ENCODE results near the gene USF3. TPM values are rescaled to one million over a fixed set of nuclear protein-coding genes. Genes with fewer than 3 reads are reported as not detected.
A peak's percentile ranks its signal among the peaks of the same experiment; 100 is the strongest.

USF3 gene
- total RNA-seq, 8 experiments from 2014 or later, result 8.2 to 16.8 (median 9.7) TPM

DNA sequence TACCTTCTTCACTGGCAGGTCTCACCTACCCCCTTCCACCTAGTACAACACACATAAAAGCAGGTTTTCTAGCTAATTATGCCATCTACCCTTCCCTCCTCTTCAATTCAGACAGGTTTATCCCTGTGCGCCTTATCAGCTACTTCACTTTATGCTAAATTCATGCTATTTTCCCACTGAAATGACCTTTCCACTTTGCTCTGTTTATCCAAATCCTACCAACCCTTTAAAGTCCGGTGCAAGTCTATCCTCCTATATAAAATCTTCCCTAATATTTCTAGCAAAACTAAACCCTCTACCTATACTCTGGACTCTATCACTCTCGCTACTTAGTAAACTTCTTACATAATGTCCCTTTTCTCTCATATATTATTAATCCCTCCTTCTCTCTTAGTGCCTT, 6.0 kb downstream of the USF3 start:
- ATAC-seq (replicated peaks in 6 of 8), result no peak
- in situ Hi-C loops (cut with MboI; ENCODE audit: low pct_unique_long_range_greater_than_20kb in 2 of 9, low sequenced_read_pairs in 9 of 9, unreplicated experiment in 9 of 9), result no loop called here
- H3K4me1 ChIP-seq (replicated peaks in 1 of 2), result peaks cover 0 to 6% of the 10 kb centered on the region in 2 donors
- 93 to 100% (median 100%) methylated on average over 2 to 3 of the region's 3 CpGs; no CpG with 5 or more reads in 1 of the 10 experiments for WGBS, 10 experiments
- H3K4me3 ChIP-seq, result no peak overlapping the region
- no peak overlapping the region for H3K27ac ChIP-seq

DNA sequence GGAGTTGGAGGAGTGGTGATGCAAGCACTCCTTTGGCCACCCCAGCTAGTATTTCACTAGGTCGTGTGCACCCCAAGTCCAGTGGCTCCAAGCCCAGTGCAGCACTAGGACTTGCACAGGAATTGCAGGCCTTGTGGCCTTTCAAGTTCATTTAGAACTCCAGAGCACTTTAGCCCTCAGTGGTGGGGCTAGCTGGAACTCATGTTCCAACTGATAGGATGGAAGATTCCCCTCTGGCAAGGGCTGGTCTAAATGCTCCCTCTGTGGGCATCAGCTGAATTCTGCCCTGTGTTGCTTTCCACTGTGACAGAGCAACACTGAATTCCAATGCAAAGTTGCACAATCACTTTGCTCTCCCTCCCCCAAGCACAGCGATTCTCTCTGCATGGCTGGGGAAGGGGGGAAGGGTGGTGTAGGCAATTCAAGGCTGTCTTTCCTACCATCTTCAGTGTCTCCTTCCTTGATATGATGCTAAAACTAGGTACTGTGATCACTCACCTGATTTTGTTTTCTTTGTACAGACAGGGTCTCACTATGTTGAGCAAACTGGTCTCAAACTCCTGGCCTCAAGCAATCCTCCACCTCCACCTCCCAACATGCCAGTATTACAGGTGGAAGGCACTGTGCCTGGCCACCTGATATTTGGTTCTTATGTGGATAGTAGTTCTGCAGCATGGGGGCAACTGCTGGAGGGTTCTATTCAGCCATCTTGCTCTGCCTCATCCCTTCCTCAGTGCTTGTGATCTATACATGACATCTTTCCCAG, 10.3 kb downstream of the USF3 start:
- H3K4me1 ChIP-seq (replicated peaks in 1 of 2), result no peaks in the 10 kb centered on the region
- ATAC-seq (replicated peaks in 6 of 8), result peak in 3 of 8 experiments; percentile 95 to 98 (median 96)
- no peak overlapping the region for H3K27ac ChIP-seq
- in situ Hi-C loops (cut with MboI; ENCODE audit: low pct_unique_long_range_greater_than_20kb in 2 of 9, low sequenced_read_pairs in 9 of 9, unreplicated experiment in 9 of 9), result no loop called here
- WGBS, 10 experiments, result 40 to 100% (median 80%) methylated on average over 1 to 2 of the region's 2 CpGs; no CpG with 5 or more reads in 3 of the 10 experiments
- H3K4me3 ChIP-seq, result no peak overlapping the region

DNA sequence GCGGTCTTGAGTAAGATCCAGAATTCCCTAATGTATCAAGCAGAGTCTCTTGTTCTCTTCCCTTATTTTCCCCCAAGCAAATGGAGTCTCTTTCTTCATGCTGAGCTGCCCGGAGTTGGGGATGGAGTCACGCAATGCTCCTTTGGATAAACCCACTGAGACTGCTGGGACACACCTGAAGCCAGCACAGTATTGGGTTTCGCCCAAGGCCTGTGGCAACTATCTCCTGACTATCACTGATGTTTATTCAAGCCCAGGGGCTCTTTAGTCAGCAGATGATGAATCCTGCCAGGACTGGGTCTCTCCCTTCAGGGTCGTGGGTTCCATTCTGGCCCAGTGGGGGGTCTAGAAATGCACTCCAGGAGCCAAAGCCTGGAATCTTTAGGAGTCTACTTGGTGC, 11.3 kb downstream of the USF3 start:
- H3K4me3 ChIP-seq, result no peak overlapping the region
- no peak for ATAC-seq (replicated peaks in 6 of 8)
- no peaks in the 10 kb centered on the region for H3K4me1 ChIP-seq (replicated peaks in 1 of 2)
- H3K27ac ChIP-seq, result no peak overlapping the region
- in situ Hi-C loops (cut with MboI; ENCODE audit: low pct_unique_long_range_greater_than_20kb in 2 of 9, low sequenced_read_pairs in 9 of 9, unreplicated experiment in 9 of 9), result no loop called here
- WGBS, 10 experiments, result 80 to 100% (median 96%) methylated on average over 1 to 3 of the region's 5 CpGs; no CpG with 5 or more reads in 1 of the 10 experiments

DNA sequence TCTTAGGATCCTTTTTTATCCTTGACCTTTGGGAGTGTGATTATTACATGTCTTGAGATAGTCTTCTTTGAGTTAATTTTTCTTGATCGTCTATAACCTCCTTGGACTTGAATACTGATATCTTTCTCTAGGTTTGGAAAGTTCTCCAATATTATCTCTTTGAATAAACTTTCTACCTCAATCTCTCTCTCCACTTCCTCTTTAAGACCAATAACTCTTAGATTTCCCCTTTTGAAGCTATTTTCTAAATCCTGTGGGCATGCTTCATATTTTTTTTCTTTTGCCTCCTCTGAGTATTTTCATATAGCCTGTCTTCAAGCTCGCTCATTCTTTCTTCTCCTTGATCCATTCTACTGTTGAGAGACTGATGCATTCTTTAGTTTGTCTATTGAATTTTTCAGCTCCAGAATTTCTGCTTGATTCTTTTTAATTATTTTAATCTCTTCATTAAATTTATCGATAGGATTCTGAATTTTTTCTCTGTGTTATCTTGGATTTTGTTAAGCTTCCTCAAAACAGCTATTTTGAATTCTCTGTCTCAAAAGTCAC, 12.1 kb downstream of the USF3 start:
- Histone ChIP-seq H3K27ac (no peak overlapping the region), H3K4me3 (no peak overlapping the region), H3K4me1 (replicated peaks in 1 of 2) (no peaks in the 10 kb centered on the region)
- in situ Hi-C loops (cut with MboI; ENCODE audit: low pct_unique_long_range_greater_than_20kb in 2 of 9, low sequenced_read_pairs in 9 of 9, unreplicated experiment in 9 of 9), result no loop called here
- no peak for ATAC-seq (replicated peaks in 6 of 8)
- 90 to 100% (median 96%) methylated on average over 2 to 3 of the region's 3 CpGs for WGBS, 10 experiments

DNA sequence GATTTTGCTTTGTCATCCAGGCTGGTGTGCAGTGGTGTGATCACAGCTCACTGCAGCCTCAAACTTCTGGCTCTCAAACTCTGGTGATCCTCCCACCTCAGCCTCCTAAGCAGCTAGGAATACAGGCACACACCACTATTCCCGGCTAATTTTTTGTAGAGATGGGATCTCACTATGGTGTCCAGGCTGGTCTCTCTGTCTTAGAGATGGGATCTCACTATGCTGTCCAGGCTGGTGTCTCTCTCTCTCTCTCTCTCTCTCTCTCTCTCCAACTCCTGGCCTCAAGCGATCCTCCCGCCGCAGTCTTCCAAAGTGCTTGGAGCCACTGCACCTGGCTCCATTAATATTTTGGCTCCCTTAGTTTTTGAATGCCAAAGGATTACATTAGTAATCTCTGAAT, 17.7 kb downstream of the USF3 start:
- Histone ChIP-seq H3K4me1 (replicated peaks in 1 of 2) (no peaks in the 10 kb centered on the region), H3K27ac (no peak overlapping the region), H3K4me3 (no peak overlapping the region)
- in situ Hi-C loops (cut with MboI; ENCODE audit: low pct_unique_long_range_greater_than_20kb in 2 of 9, low sequenced_read_pairs in 9 of 9, unreplicated experiment in 9 of 9), result no loop called here
- no peak for ATAC-seq (replicated peaks in 6 of 8)
- WGBS, 10 experiments, result 87 to 100% (median 100%) methylated on average over 1 to 4 of the region's 4 CpGs; no CpG with 5 or more reads in 3 of the 10 experiments

DNA sequence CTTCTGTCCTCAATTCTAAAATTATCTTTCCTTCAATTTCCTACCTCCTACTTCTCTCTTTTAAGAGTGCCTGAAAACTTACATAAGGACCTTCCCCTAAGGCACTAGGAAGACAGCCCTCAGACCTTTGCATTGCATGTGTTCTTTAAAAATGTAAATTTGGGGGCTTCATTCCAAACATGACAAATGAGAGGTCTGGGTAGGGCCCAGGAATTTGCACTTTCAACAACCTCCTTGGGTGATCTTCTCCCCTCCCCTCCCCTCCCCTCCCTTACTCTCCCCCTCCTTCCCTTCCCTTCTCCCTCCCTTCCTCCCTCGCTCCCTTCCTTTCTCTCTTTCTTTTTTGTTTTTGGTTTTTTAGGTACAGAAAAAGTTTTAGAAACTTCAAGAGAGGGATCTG, 18.7 kb downstream of the USF3 start:
- Histone ChIP-seq H3K4me1 (replicated peaks in 1 of 2) (no peaks in the 10 kb centered on the region), H3K27ac (no peak overlapping the region), H3K4me3 (no peak overlapping the region)
- peak in 3 of 8 experiments; percentile 62 to 84 (median 67) for ATAC-seq (replicated peaks in 6 of 8)
- in situ Hi-C loops (cut with MboI; ENCODE audit: low pct_unique_long_range_greater_than_20kb in 2 of 9, low sequenced_read_pairs in 9 of 9, unreplicated experiment in 9 of 9), result no loop called here
- WGBS, 10 experiments, result no CpG with 5 or more reads among the region's 1 CpG

DNA sequence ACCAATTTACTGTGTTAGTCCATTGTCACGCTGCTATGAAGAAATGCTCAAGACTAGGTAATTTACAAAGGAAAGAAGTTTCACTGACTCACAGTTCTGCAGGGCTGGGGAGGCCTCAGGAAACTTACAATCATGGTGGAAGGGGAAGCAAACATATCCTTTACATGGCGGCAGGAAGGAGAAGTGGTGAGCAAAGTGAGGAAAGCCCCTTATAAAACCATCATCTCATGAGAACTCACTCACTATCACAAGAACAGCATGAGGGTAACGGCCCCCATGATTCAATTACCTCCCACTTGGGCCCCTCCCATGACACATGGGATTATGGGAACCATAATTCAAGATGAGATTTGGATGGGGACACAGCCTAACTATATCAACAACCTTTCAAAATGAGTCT, 20.2 kb downstream of the USF3 start:
- 80 to 100% (median 100%) methylated on average over 1 to 3 of the region's 3 CpGs; no CpG with 5 or more reads in 2 of the 10 experiments for WGBS, 10 experiments
- Histone ChIP-seq H3K4me3 (no peak overlapping the region), H3K4me1 (replicated peaks in 1 of 2) (no peaks in the 10 kb centered on the region), H3K27ac (no peak overlapping the region)
- ATAC-seq (replicated peaks in 6 of 8), result no peak
- in situ Hi-C loops (cut with MboI; ENCODE audit: low pct_unique_long_range_greater_than_20kb in 2 of 9, low sequenced_read_pairs in 9 of 9, unreplicated experiment in 9 of 9), result no loop called here

DNA sequence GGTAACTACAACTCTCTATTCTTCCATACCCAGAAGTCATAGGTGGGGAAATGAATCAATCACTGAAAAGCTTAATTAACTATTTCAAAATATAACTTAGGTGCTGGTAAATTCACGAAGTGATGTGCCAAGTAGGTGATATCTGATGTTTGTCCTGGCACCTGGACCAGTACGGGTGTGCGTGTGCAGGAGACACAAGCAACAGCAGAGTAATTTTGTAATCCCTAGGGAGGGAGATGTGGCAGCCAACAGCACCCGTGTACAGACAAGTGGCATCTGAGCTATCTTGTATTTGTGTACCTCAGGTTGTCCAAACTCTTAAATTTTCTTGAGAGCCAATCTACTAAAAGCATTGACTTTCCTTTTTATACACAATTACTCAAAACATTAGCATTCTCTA, 22.8 kb downstream of the USF3 start:
- in situ Hi-C loops (cut with MboI; ENCODE audit: low pct_unique_long_range_greater_than_20kb in 2 of 9, low sequenced_read_pairs in 9 of 9, unreplicated experiment in 9 of 9), result no loop called here
- WGBS, 10 experiments, result 73 to 100% (median 94%) methylated on average over 1 to 4 of the region's 4 CpGs; no CpG with 5 or more reads in 1 of the 10 experiments
- Histone ChIP-seq H3K4me3 (no peak overlapping the region), H3K27ac (no peak overlapping the region), H3K4me1 (replicated peaks in 1 of 2) (no peaks in the 10 kb centered on the region)
- no peak for ATAC-seq (replicated peaks in 6 of 8)

DNA sequence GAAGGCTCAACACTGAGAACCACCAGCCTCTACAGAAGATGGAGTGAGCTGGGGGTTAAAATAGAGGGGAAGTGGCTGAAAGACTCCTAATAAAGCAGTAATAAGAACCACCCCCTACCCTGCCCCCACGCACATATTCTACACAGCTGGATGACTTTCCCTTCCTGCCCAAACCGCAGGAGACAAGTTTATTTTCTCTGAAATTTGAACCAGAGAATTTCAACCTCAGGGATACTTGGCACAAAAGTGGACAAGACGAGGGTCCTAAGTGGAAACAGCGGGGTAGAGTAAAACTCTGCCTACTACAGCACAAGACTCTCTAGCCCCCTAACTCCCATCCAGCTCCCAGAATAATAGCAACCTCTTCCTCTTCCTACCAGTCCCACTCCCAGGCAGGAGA, 28.4 kb downstream of the USF3 start:
- ATAC-seq (replicated peaks in 6 of 8), result no peak
- Histone ChIP-seq H3K4me1 (replicated peaks in 1 of 2) (peaks cover 0 to 4% of the 10 kb centered on the region in 2 donors), H3K27ac (no peak overlapping the region), H3K4me3 (no peak overlapping the region)
- in situ Hi-C loops (cut with MboI; ENCODE audit: low pct_unique_long_range_greater_than_20kb in 2 of 9, low sequenced_read_pairs in 9 of 9, unreplicated experiment in 9 of 9), result no loop called here
- 0 to 93% (median 34%) methylated on average over 1 to 4 of the region's 4 CpGs; no CpG with 5 or more reads in 2 of the 10 experiments for WGBS, 10 experiments

DNA sequence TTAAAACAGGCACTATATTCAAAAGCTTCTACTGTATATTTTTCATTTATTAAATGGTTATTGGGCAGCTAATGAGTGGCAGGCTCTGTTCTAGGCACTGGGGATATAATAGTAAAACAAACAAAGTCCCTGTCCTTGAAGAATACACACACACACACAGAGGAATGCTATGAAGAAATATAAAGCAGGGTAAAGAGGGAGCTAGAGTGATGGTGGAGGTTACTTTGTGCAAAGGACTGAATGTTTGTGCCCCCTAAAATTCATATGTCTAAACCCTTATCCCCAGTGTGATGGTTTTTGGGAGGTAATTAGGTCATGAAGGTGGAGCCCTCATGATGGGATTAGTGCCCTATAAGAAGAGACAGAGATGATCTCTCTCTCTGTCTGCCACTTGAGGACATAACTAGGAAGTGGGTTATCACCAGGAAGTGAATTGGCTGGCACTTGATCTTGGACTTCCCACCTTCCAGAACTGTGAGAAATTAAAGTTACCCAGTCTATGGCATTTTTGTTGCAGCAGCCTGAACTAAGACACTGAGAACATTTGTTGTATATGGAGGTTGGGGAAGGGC, 31.8 kb downstream of the USF3 start:
- in situ Hi-C loops (cut with MboI; ENCODE audit: low pct_unique_long_range_greater_than_20kb in 2 of 9, low sequenced_read_pairs in 9 of 9, unreplicated experiment in 9 of 9), result no loop called here
- ATAC-seq (replicated peaks in 6 of 8), result no peak

DNA sequence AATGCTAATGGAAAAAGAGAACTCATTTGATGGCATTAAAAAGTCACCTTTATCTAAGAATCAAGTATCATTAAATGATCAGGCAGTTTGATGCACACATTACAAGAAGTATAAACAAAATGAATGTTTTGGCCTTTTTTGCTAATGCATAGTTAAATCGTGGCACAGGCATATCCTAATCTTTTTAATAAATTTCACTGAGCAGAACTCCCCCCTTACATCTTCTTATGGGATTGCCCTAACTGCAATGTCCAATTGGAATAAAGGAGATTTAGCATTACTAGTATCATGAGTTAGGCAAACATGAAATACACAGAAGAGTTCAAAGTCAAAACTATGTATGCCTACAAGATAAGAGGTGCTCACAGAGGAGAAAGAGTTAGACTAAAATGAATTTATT, 32.7 kb downstream of the USF3 start:
- Histone ChIP-seq H3K27ac (no peak overlapping the region), H3K4me3 (no peak overlapping the region), H3K4me1 (replicated peaks in 1 of 2) (peaks cover 0 to 8% of the 10 kb centered on the region in 2 donors)
- 11 to 100% (median 43%) methylated on average over 1 of the region's 1 CpG; no CpG with 5 or more reads in 3 of the 10 experiments for WGBS, 10 experiments
- in situ Hi-C loops (cut with MboI; ENCODE audit: low pct_unique_long_range_greater_than_20kb in 2 of 9, low sequenced_read_pairs in 9 of 9, unreplicated experiment in 9 of 9), result no loop called here
- ATAC-seq (replicated peaks in 6 of 8), result no peak

More for the DNA sequence above, 31.8 kb downstream of the USF3 start:
- Histone ChIP-seq H3K4me3 (no peak overlapping the region), H3K27ac (no peak overlapping the region), H3K4me1 (replicated peaks in 1 of 2) (peaks cover 0 to 8% of the 10 kb centered on the region in 2 donors)

DNA sequence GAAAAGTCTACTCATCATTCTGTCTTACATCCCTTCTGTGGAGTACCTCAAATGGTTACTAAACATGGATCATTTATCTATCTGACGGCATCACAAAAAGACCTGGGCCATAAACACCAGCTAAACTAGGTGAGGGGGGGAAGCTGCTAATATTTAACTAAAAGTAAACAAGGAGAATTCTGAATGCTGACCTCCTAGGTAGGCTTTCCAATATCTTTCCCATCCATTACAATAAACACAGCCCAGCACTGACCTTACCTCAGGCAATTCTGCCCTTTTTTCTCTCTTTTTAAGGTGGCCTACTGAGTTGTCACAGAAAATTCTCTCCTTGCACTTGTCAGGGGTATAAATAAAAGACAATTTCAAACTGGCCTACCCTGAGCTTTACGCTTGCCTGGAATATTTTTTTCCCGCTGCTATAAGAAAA, 33.1 kb downstream of the USF3 start:
- H3K27ac ChIP-seq, result no peak overlapping the region
- no peak overlapping the region for H3K4me3 ChIP-seq
- in situ Hi-C loops (cut with MboI; ENCODE audit: low pct_unique_long_range_greater_than_20kb in 2 of 9, low sequenced_read_pairs in 9 of 9, unreplicated experiment in 9 of 9), result no loop called here
- no peak for ATAC-seq (replicated peaks in 6 of 8)
- WGBS, 10 experiments, result 11 to 100% (median 43%) methylated on average over 1 to 3 of the region's 3 CpGs
- H3K4me1 ChIP-seq (replicated peaks in 1 of 2), result peaks cover 0 to 8% of the 10 kb centered on the region in 2 donors

DNA sequence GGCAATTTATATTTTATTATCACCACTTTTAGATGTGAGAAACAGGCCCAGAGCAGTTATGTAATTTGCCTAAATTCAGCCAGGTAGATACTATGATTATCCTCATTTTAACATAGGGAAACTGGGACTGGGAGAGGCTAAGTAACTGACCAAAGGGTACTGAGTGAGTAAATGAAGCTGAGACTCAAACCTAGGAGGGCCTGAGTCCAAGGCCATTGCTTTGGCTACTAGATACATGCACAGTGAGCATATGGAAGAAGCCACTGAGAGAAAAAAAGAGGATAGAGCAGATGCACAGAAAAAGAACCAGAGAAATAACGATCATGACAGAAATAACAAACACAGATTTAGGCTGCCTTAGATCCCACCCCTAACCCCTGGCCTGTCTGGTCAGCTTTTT, 33.6 kb downstream of the USF3 start:
- Histone ChIP-seq H3K4me1 (replicated peaks in 1 of 2) (peaks cover 0 to 8% of the 10 kb centered on the region in 2 donors), H3K27ac (no peak overlapping the region), H3K4me3 (no peak overlapping the region)
- in situ Hi-C loops (cut with MboI; ENCODE audit: low pct_unique_long_range_greater_than_20kb in 2 of 9, low sequenced_read_pairs in 9 of 9, unreplicated experiment in 9 of 9), result no loop called here
- 0 to 88% (median 29%) methylated on average over 1 of the region's 1 CpG; no CpG with 5 or more reads in 2 of the 10 experiments for WGBS, 10 experiments
- no peak for ATAC-seq (replicated peaks in 6 of 8)

All from motor neuron (in vitro differentiated cells).